Motor neuron (in vitro differentiated cells): ENCODE measurements around the gene TXNRD1. TPM values are rescaled to one million over a fixed set of nuclear protein-coding genes. Genes with fewer than 3 reads are reported as not detected.

Experiments used
- ATAC-seq, 8 experiments: fragments of 200-7000 bp; cut with Tn5 transposase; replicated peaks in 6 of 8; 2 replicates each; pipeline ENCODE4 v1.8.0; 2021; ENCODE audit warnings: mild to moderate bottlenecking in 8 of 8, moderate library complexity in 8 of 8
- H3K27ac ChIP-seq, 2 donors: fragments of 250-450 bp; sonication (Bioruptor Pico); 2 replicates each; pipeline ENCODE4 v1.9.0; 2021; ENCODE audit warnings: antibody characterized with exemption in 2 of 2, mild to moderate bottlenecking in 2 of 2, moderate library complexity in 1 of 2
- H3K4me1 ChIP-seq, 2 donors: fragments of 250-450 bp; sonication (Bioruptor Pico); replicated peaks in 1 of 2; 2 replicates each; pipeline ENCODE4 v1.6.1; 2021; ENCODE audit warnings: antibody characterized with exemption in 2 of 2, mild to moderate bottlenecking in 2 of 2, moderate library complexity in 1 of 2
- H3K4me3 ChIP-seq, 5 donors: fragments of 250-450 bp; sonication (Bioruptor Pico); 2 replicates each; pipeline ENCODE4 v1.9.0; 2021; ENCODE audit warnings: antibody characterized with exemption in 5 of 5, mild to moderate bottlenecking in 5 of 5, moderate library complexity in 4 of 5
- WGBS, 10 experiments: fragments of 450-650 bp; shearing (Covaris generic); methylation state at CpG; one replicate each; pipeline ENCODE4 v1.0.0; 2022; 5-methylcytosine and 5-hydroxymethylcytosine counted together
- in situ Hi-C, 9 experiments: fragments of 400-800 bp; cut with MboI; loops; one replicate each; pipeline ENCODE4 v1.15.0; 2021; ENCODE audit warnings: low sequenced_read_pairs in 9 of 9, low pct_unique_long_range_greater_than_20kb in 2 of 9; ENCODE audit not compliant: unreplicated experiment in 9 of 9
- total RNA-seq, 8 experiments: library from RNA; unstranded; fragments of 300-600 nt; gene quantifications; 2 replicates each; pipeline versions ENCODE4 v1.2.3 to v1.2.4, GENCODE V29; 2022

Gene TXNRD1
- total RNA-seq, 8 experiments from 2014 or later: 42.8 to 219 (median 87.5) TPM

- H3K27ac ChIP-seq: no peak overlapping the region
- in situ Hi-C loops: loop anchor here in 1 of 9 experiments (25.0 kb wide), 1 partner anchor 139 kb away; no protein-coding TSS in a partner anchor
- ATAC-seq: no peak
- no peaks in the 10 kb centered on the region for H3K4me1 ChIP-seq
- 0 to 100% (median 51%) methylated on average over 1 of the region's 1 CpG; no CpG with 5 or more reads in 2 of the 10 experiments for WGBS, 10 experiments
- H3K4me3 ChIP-seq: no peak overlapping the region
These were observed 7.4 kb downstream of the TXNRD1 start for GRCh38 chr12:104222976-104223375.

GRCh38 chr12:104223712-104224111, 8.1 kb downstream of the TXNRD1 start:
- ATAC-seq: peak in 3 of 8 experiments; percentile 14 to 73 (median 15)
- Histone ChIP-seq H3K4me1 (no peaks in the 10 kb centered on the region), H3K4me3 (no peak overlapping the region), H3K27ac (no peak overlapping the region)
- in situ Hi-C loops: loop anchor here in 1 of 9 experiments (25.0 kb wide), 1 partner anchor 139 kb away; no protein-coding TSS in a partner anchor
- WGBS, 10 experiments: 17 to 100% (median 63%) methylated on average over 1 to 2 of the region's 2 CpGs; no CpG with 5 or more reads in 2 of the 10 experiments

- no peak overlapping the region for H3K4me3 ChIP-seq
- 17 to 100% (median 83%) methylated on average over 1 to 3 of the region's 3 CpGs; no CpG with 5 or more reads in 1 of the 10 experiments for WGBS, 10 experiments
- H3K27ac ChIP-seq: no peak overlapping the region
- ATAC-seq: no peak
- in situ Hi-C loops: no loop called here
- H3K4me1 ChIP-seq: no peaks in the 10 kb centered on the region
These were observed 11.1 kb downstream of the TXNRD1 start for GRCh38 chr12:104226672-104227071.

- WGBS, 10 experiments: 40 to 100% (median 57%) methylated on average over 1 to 8 of the region's 8 CpGs
- Histone ChIP-seq H3K4me1 (no peaks in the 10 kb centered on the region), H3K4me3 (no peak overlapping the region), H3K27ac (no peak overlapping the region)
- in situ Hi-C loops: no loop called here
- ATAC-seq: peak in 1 of 8 experiments; percentile 65
These were observed 14.9 kb downstream of the TXNRD1 start for GRCh38 chr12:104230304-104231095.

GRCh38 chr12:104232609-104233280, 17.2 kb downstream of the TXNRD1 start:
- in situ Hi-C loops: no loop called here
- no peaks in the 10 kb centered on the region for H3K4me1 ChIP-seq
- H3K27ac ChIP-seq: no peak overlapping the region
- no peak for ATAC-seq
- no peak overlapping the region for H3K4me3 ChIP-seq
- WGBS, 10 experiments: 73 to 100% (median 93%) methylated on average over 1 to 6 of the region's 6 CpGs

GRCh38 chr12:104234926-104235499, 19.4 kb downstream of the TXNRD1 start:
- 60 to 100% (median 88%) methylated on average over 2 to 7 of the region's 7 CpGs; no CpG with 5 or more reads in 2 of the 10 experiments for WGBS, 10 experiments
- no peaks in the 10 kb centered on the region for H3K4me1 ChIP-seq
- no peak overlapping the region for H3K27ac ChIP-seq
- no peak for ATAC-seq
- no peak overlapping the region for H3K4me3 ChIP-seq
- in situ Hi-C loops: no loop called here

- Histone ChIP-seq H3K4me1 (no peaks in the 10 kb centered on the region), H3K27ac (no peak overlapping the region), H3K4me3 (no peak overlapping the region)
- 81 to 100% (median 90%) methylated on average over 5 to 8 of the region's 8 CpGs for WGBS, 10 experiments
- ATAC-seq: no peak
- in situ Hi-C loops: no loop called here
These were observed 22.4 kb downstream of the TXNRD1 start for GRCh38 chr12:104237930-104238329.

- WGBS, 10 experiments: 0 to 100% (median 67%) methylated on average over 1 to 3 of the region's 3 CpGs; no CpG with 5 or more reads in 3 of the 10 experiments
- in situ Hi-C loops: no loop called here
- Histone ChIP-seq H3K27ac (no peak overlapping the region), H3K4me3 (no peak overlapping the region), H3K4me1 (no peaks in the 10 kb centered on the region)
- ATAC-seq: no peak
These were observed 27.1 kb downstream of the TXNRD1 start for GRCh38 chr12:104242546-104243206.

GRCh38 chr12:104243551-104243950, 28.0 kb downstream of the TXNRD1 start:
- no peak overlapping the region for H3K27ac ChIP-seq
- in situ Hi-C loops: no loop called here
- H3K4me3 ChIP-seq: no peak overlapping the region
- ATAC-seq: peak in 1 of 8 experiments; percentile 31
- no peaks in the 10 kb centered on the region for H3K4me1 ChIP-seq
- WGBS, 10 experiments: 0 to 63% (median 30%) methylated on average over 1 to 4 of the region's 4 CpGs; no CpG with 5 or more reads in 2 of the 10 experiments

GRCh38 chr12:104243971-104244370, 28.4 kb downstream of the TXNRD1 start:
- ATAC-seq: no peak
- Histone ChIP-seq H3K27ac (no peak overlapping the region), H3K4me3 (no peak overlapping the region), H3K4me1 (no peaks in the 10 kb centered on the region)
- in situ Hi-C loops: no loop called here
- 17 to 100% (median 75%) methylated on average over 1 of the region's 1 CpG; no CpG with 5 or more reads in 3 of the 10 experiments for WGBS, 10 experiments

- no peak for ATAC-seq
- no peak overlapping the region for H3K27ac ChIP-seq
- no peaks in the 10 kb centered on the region for H3K4me1 ChIP-seq
- in situ Hi-C loops: no loop called here
- 78 to 100% (median 89%) methylated on average over 1 to 5 of the region's 5 CpGs for WGBS, 10 experiments
- no peak overlapping the region for H3K4me3 ChIP-seq
These were observed 32.1 kb downstream of the TXNRD1 start for GRCh38 chr12:104247698-104248097.

- ATAC-seq: no peak
- WGBS, 10 experiments: 70 to 100% (median 80%) methylated on average over 1 to 8 of the region's 8 CpGs; no CpG with 5 or more reads in 2 of the 10 experiments
- H3K4me1 ChIP-seq: no peaks in the 10 kb centered on the region
- in situ Hi-C loops: no loop called here
- no peak overlapping the region for H3K27ac ChIP-seq
- no peak overlapping the region for H3K4me3 ChIP-seq
These were observed 32.9 kb downstream of the TXNRD1 start for GRCh38 chr12:104248444-104248843.
